RWPE1 (cell line): ENCODE data around the gene CSTPP1.

Source experiments
- CTCF ChIA-PET: fragments of 350-600 bp; sonication (Branson Sonifier 250); formaldehyde crosslinking; extraction: SDS; loops from one replicate; lab custom pipeline; 2021; lab: Yijun Ruan, JAX
- POLR2A ChIA-PET: fragments of 400-600 bp; formaldehyde crosslinking; extraction: SDS; loops from one replicate; lab custom pipeline; 2020; ENCODE audit warnings: antibody characterized with exemption; ENCODE audit not compliant: low non-redundant PET; lab: Yijun Ruan, JAX
- DNase-seq: peaks from one replicate; pipeline ENCODE4 v3.0.0; 2012; ENCODE audit warnings: low spot score
- H3K27ac ChIP-seq: fragments of 450-650 bp; 2 replicates; pipeline ENCODE4 v1.5.1; 2017
- TF ChIP-seq, protein P1 (sequence below): fragments of 450-650 bp; conservative IDR thresholded peaks from 2 replicates; pipeline ENCODE4 v1.5.1; 2017; ENCODE audit warnings: low read depth, mild to moderate bottlenecking

CSTPP1 gene

DNA sequence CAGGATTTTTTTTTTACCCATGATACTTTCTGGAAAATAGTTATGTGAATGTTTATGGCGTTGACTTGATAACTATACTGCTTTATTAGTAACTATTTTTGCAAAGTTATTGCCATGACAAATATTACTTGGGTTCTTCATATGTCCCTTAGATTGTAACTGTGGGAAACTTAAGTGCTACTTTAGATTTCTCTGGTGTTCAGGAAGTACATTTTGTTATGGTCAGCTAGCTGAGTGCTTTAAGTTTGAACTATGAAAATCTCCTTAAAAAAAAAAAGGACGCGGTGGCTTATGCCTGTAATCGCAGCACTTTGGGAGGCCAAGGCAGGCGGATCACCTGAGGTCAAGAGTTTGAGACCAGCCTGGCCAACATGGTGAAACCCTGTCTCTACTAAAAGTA, 42.8 kb downstream of the CSTPP1 start:
- ChIA-PET CTCF (interaction anchor here (0.7 kb wide), 1 partner anchor 725 kb away, joined by 11 read pairs; no protein-coding TSS in a partner anchor), POLR2A (no interaction called here)
- no peak overlapping the region for H3K27ac ChIP-seq
- TF ChIP-seq, protein P1, sequence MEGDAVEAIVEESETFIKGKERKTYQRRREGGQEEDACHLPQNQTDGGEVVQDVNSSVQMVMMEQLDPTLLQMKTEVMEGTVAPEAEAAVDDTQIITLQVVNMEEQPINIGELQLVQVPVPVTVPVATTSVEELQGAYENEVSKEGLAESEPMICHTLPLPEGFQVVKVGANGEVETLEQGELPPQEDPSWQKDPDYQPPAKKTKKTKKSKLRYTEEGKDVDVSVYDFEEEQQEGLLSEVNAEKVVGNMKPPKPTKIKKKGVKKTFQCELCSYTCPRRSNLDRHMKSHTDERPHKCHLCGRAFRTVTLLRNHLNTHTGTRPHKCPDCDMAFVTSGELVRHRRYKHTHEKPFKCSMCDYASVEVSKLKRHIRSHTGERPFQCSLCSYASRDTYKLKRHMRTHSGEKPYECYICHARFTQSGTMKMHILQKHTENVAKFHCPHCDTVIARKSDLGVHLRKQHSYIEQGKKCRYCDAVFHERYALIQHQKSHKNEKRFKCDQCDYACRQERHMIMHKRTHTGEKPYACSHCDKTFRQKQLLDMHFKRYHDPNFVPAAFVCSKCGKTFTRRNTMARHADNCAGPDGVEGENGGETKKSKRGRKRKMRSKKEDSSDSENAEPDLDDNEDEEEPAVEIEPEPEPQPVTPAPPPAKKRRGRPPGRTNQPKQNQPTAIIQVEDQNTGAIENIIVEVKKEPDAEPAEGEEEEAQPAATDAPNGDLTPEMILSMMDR: no peak
- no peak for DNase-seq

DNA sequence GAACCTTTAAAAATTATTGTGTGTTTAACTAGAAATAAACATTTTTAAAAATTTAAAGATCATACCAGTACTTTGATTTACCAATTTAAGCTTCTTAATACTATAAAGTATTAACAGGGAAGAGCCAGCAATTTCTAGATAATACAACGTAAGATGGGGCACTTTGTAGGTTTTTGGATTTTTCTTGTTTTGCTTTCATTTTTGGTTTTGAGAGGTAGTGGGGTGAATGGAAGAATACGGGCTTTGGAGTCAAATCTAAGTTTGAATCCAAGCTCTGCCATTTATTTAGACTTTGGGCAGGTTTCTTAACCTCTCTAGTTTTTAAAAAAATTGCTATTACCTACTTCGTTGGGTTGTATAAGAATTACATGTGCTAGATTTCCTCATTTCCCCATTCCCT, 44.9 kb downstream of the CSTPP1 start:
- no peak overlapping the region for H3K27ac ChIP-seq
- DNase-seq: no peak
- TF ChIP-seq, protein P1: no peak
- ChIA-PET POLR2A (no interaction called here), CTCF (interaction anchor here (0.7 kb wide), 2 partner anchors 9 to 66 kb away, joined by 3 to 6 read pairs; no protein-coding TSS in a partner anchor)

DNA sequence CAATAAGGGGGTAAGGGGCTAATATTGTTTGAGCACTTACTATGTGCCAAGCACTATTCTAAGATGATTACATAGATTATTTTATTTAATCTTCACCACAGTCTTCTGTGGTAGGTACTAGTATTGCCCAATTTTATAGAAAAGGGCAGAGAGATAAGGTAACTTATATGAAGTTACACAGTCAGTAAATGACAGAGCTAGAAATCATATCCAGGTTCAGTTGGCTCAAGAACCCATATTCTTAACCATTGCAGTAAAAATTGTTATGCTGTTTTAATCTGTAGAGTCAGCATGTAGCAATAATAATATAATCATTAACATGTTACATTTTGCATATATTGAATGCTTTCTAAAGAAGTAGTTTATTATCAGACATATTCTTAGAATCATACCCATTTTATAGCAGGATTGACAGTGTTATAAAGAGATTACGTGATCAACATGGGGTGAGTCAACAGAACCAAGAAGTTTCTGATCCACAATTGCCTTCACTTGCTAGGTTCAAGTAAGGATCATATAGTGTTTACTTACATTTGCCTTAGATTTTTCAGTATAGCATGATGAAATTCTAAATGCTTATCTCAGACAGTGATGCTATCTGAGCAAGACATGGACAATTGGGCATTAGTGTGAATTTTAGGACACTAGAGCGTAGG, 46.4 kb downstream of the CSTPP1 start:
- ChIA-PET CTCF (no interaction called here), POLR2A (no interaction called here)
- TF ChIP-seq, protein P1: no peak
- no peak for DNase-seq
- no peak overlapping the region for H3K27ac ChIP-seq

DNA sequence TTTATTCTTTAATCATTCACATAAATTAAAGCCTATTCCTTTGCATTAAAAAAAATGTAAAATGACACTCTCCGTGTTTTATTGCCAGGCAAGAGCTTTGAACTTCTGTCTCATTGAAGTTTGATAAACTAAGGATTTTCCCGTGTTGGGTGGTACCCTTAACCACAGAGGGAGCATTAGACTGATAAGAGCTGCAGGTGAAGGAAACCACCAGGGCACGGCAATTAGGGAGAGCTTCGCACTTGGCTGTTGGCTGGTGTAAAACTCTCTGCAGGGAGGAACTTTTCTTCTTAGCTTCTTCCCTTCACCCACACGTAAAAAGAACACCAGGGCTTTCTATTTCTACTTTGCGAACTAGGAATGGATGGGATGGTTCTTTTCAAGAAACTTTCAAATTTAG, 47.0 kb downstream of the CSTPP1 start:
- CTCF ChIA-PET: no interaction called here
- no peak for DNase-seq
- POLR2A ChIA-PET: no interaction called here
- no peak overlapping the region for H3K27ac ChIP-seq
- TF ChIP-seq, protein P1: no peak

DNA sequence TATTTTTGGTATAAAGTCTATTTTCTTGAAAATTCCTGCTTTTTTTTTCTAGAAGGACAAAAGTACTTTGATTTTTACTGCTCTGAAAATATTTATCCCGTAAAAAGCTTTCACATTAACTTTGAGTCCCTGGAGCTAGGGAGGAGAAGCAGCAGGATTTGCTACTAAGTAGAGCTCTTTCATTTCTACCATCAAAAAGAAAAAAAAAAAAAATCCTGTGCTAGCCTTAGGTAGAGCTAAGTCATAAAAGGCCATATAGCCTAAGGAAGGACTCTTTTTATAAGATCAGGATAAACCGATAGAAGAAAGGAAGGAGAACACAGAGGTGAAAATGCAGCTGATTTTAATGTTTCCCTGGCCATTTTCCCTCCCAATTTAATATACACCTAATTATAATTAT, 48.0 kb downstream of the CSTPP1 start:
- POLR2A ChIA-PET: no interaction called here
- no peak for DNase-seq
- TF ChIP-seq, protein P1: no peak
- H3K27ac ChIP-seq: no peak overlapping the region
- CTCF ChIA-PET: interaction anchor here (0.5 kb wide), 1 partner anchor 200 kb away, joined by 3 read pairs; no protein-coding TSS in a partner anchor

DNA sequence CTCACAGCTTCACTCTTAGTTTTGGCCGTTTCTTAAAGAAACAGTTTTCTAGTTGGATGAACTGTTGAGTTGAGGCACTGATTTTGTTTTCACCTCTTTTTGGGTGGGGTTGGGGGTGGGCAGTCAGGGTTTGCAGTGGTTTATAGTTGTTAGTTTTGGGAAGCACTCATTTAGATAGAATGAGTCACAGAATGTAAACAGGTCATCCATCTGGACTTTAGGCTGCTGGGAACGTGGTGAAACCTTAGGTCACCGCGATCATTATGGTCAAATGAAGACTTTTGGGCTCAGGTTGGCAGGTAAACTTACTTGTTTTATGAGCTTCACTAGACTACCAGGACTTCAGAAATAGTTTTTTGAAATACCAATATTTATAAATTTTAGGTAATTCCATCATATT, 48.4 kb downstream of the CSTPP1 start:
- no peak for DNase-seq
- TF ChIP-seq, protein P1: no peak
- CTCF ChIA-PET: interaction anchor here (0.5 kb wide), 1 partner anchor 200 kb away, joined by 3 read pairs; no protein-coding TSS in a partner anchor
- H3K27ac ChIP-seq: no peak overlapping the region
- POLR2A ChIA-PET: interaction anchor here (0.6 kb wide), 1 partner anchor 100 kb away, joined by 9 read pairs; no protein-coding TSS in a partner anchor
